ENCODE data around the gene OR52N4.

- no peak for TF ChIP-seq CTCF (conservative IDR thresholded peaks at IDR 0.05; ENCODE audit: low read depth in 2 of 2)
- no peak for TF ChIP-seq POLR2AphosphoS5 (IDR thresholded peaks at IDR 0.05; ENCODE audit: low read depth)
- TF ChIP-seq NANOG (IDR thresholded peaks at IDR 0.05; ENCODE audit: borderline replicate concordance): no peak
- no peak for TF ChIP-seq STAT1 (IDR thresholded peaks at IDR 0.05; ENCODE audit: unreplicated experiment)
- TF ChIP-seq ETS1 (IDR thresholded peaks at IDR 0.05): no peak
Measured at GRCh38 chr11:5796541-5796940, 42.5 kb downstream of the OR52N4 start.

Data from GM23338 (cell line).